Liver (tissue), 3 donors: ENCODE data around the gene COPS8.

ENCODE experiments used
- EGR1 ChIP-seq, 2 donors: IDR thresholded peaks; 2 replicates each; pipeline ENCODE4 v1.6.1; 2016 to 2018; ENCODE audit warnings: antibody characterized with exemption in 2 of 2, low read depth in 2 of 2
- FOXA1 ChIP-seq: IDR thresholded peaks from 2 replicates; pipeline ENCODE4 v1.6.1; 2016; ENCODE audit warnings: antibody characterized with exemption
- GABPA ChIP-seq, 2 donors: IDR thresholded peaks in 1 of 2; conservative IDR thresholded peaks in 1 of 2; 2 replicates each; pipeline ENCODE4 v1.6.1; 2016; ENCODE audit warnings: antibody characterized with exemption in 2 of 2, mild to moderate bottlenecking in 1 of 2, moderate library complexity in 1 of 2
- HNF4G ChIP-seq: IDR thresholded peaks from 2 replicates; pipeline ENCODE4 v1.6.1; 2016; ENCODE audit warnings: antibody characterized with exemption
- JUND ChIP-seq, 2 donors: IDR thresholded peaks; 2 replicates each; pipeline ENCODE4 v1.6.1; 2016; ENCODE audit warnings: antibody characterized with exemption in 2 of 2
- MAX ChIP-seq: IDR thresholded peaks from 2 replicates; pipeline ENCODE4 v1.6.1; 2016; ENCODE audit warnings: antibody characterized with exemption
- RAD21 ChIP-seq, 2 donors: IDR thresholded peaks; 2 replicates each; pipeline ENCODE4 v1.6.1; 2016; ENCODE audit warnings: antibody characterized with exemption in 2 of 2, mild to moderate bottlenecking in 2 of 2
- REST ChIP-seq: IDR thresholded peaks from 2 replicates; pipeline ENCODE4 v1.6.1; 2016; ENCODE audit warnings: antibody characterized with exemption, mild to moderate bottlenecking
- SP1 ChIP-seq: IDR thresholded peaks from 2 replicates; pipeline ENCODE4 v1.6.1; 2018; ENCODE audit warnings: antibody characterized with exemption, mild to moderate bottlenecking
- TAF1 ChIP-seq: conservative IDR thresholded peaks from 2 replicates; pipeline ENCODE4 v1.6.1; 2016; ENCODE audit warnings: antibody characterized with exemption, mild to moderate bottlenecking
- YY1 ChIP-seq: IDR thresholded peaks from 2 replicates; pipeline ENCODE4 v1.6.1; 2016; ENCODE audit warnings: antibody characterized with exemption, mild to moderate bottlenecking
- ZBTB33 ChIP-seq: IDR thresholded peaks from 2 replicates; pipeline ENCODE4 v1.6.1; 2016; ENCODE audit warnings: antibody characterized with exemption
- TF ChIP-seq, protein P1 (sequence below): fragments of 150-350 bp; IDR thresholded peaks from 2 replicates; pipeline ENCODE4 v1.5.1; 2017; ENCODE audit warnings: improper control_type of control experiment, low read depth, low read length; ENCODE audit not compliant: missing input control
- TF ChIP-seq, protein P2 (sequence below): IDR thresholded peaks from 2 replicates; pipeline ENCODE4 v1.6.1; 2016; ENCODE audit warnings: antibody characterized with exemption
- donor health status: healthy.
- donor health status: healthy.

DNA sequence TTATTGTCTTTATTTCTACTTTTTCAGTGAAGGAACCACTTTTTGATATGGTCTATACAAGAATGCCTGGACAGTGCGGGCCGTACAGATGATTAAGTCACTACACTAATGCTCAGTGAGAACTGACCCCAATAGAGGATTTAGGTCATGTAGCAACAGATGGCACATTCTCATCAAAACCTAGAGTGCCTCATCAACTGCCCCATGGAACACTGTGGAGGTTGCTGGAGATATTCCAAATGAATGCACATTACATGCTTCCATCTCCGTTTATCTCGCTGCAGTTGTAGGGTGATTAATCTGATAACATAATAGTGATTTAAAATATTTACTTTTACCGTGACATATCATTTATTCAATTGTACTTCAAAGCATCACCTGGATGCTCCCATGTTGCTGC, 41.8 kb upstream of the COPS8 start:
- TF ChIP-seq, protein P1, sequence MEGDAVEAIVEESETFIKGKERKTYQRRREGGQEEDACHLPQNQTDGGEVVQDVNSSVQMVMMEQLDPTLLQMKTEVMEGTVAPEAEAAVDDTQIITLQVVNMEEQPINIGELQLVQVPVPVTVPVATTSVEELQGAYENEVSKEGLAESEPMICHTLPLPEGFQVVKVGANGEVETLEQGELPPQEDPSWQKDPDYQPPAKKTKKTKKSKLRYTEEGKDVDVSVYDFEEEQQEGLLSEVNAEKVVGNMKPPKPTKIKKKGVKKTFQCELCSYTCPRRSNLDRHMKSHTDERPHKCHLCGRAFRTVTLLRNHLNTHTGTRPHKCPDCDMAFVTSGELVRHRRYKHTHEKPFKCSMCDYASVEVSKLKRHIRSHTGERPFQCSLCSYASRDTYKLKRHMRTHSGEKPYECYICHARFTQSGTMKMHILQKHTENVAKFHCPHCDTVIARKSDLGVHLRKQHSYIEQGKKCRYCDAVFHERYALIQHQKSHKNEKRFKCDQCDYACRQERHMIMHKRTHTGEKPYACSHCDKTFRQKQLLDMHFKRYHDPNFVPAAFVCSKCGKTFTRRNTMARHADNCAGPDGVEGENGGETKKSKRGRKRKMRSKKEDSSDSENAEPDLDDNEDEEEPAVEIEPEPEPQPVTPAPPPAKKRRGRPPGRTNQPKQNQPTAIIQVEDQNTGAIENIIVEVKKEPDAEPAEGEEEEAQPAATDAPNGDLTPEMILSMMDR: no peak
- TF ChIP-seq MAX (no peak), HNF4G (no peak), SP1 (no peak), ZBTB33 (no peak), REST (no peak), EGR1 (IDR thresholded peaks at IDR 0.05; ENCODE audit: low read depth in 2 of 2) (no peak), RAD21 (IDR thresholded peaks at IDR 0.05) (no peak), YY1 (no peak), TAF1 (no peak), JUND (IDR thresholded peaks at IDR 0.05) (no peak), FOXA1 (no peak), GABPA (IDR thresholded peaks at IDR 0.05 in 1 of 2, conservative IDR thresholded peaks at IDR 0.05 in 1 of 2) (no peak)
- TF ChIP-seq, protein P2, sequence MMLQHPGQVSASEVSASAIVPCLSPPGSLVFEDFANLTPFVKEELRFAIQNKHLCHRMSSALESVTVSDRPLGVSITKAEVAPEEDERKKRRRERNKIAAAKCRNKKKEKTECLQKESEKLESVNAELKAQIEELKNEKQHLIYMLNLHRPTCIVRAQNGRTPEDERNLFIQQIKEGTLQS: no peak
